IPS-NIHi11 (cell line): ENCODE data around the gene PTGFR.

Experiments used
- DNase-seq: peaks from one replicate; pipeline ENCODE4 v3.0.0; 2012; ENCODE audit warnings: mixed read lengths, low spot score

The PTGFR gene

DNA sequence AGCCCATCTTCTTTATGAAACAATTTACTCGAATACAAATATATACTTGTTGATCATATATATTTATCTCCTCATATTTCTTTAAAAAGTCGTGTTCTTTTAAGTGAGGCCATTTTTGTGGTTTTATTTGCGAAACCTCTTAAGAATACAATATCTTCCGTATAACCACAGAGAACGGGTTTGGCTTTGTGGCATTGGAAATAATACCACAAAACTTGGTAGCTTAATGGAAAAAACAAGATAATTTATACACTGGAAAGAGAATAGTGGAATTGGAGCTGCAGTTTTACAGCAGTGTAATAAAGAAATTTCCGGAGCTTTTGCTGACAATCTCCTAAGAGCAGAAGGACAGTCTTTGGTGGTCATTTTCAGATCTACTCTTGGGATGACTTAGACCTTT is 29.4 kb downstream of the PTGFR start:
- no peak for DNase-seq

GRCh38 chr1:78520843-78521242 is 30.1 kb downstream of the PTGFR start:
- no peak for DNase-seq

DNA sequence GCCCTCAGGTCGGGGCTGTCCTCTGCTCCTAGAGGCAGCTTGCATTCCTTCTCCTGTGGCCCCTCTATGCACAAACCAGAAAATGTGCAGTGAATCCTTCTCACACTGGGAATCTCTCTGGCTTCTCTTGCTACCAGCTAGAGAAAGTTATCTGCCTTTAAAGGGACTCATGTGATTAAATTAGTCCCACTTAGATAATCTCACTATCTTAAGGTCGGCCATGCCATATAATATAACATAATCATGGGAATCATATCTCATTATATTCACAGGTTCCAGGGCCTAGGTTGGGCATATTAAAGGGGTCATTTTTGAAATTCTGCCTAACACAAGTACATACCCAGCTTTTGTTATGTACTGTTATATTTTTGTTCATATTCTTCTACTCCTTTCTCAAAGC is 31.4 kb downstream of the PTGFR start:
- no peak for DNase-seq

DNA sequence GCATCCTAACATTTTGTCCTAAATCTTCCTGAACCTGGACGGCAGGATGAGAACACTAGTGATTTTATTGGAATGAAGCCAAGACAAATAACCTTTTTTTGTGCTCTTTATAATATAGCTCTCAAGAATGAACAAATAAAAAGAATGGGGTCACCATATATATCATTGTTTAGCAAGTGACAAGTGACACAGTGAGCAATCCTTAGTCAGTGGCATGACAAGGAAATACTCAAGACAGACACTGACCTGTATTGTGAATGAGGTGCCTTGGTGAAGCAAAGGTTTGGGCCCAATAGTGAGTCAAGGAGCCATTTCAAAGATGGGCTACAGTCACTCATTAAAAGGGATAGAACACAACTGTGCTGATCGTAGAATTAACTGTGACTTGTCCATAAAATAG is 35.7 kb downstream of the PTGFR start:
- DNase-seq: no peak

DNA sequence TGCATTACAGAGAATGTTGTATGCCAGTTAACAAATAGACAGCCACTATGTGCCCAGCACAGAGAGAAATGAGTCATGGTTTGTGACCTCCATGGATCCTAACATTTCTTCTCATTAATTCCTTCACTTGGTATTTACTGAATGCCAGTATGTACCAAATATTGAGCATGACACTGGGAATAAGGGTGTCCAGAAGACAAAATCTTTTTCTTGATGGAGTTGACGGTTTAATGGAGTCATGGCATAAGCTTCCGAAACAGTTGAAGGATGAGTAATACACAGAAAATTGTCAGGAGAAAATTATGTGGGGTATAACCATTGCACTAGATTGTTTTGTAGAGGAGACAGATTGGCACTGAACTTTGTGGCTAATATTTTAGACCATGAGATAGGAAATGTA is 36.9 kb downstream of the PTGFR start:
- DNase-seq: no peak

DNA sequence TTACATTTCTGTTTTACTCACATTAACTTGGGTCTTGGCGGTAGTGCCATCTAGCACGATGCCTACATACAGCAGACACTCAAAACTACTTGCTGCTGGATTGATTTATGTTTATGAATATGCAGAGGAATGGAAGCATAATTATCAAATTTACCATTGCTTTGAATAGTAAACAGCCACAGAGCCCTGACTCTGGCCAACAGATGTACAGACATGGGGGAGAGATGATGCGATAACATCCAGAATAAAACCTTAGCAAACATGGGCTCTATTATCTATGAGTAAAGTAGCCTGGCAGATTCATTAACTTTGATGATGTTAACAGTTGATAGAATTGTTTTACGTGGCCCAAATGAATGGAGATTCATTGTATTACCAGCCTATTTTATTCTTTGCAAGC is 42.8 kb downstream of the PTGFR start:
- no peak for DNase-seq

DNA sequence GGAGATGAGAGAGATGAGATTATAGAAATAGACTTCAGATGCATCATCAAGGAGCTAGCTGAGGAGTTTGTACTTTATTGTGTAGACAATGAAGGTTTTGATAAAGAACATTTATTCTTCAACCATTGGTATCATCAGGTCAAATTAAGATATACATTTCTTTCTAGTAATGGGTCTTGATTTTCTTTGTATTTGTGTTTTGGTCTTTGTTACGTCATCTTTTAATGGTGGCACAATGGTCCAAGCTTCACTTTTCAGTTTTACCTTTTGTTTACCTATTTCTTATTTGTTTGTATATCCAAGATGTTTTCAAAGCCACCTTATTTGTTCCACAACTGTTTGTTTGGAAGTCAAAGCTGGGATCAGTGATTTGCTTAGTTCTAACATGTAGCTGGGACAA is 44.5 kb downstream of the PTGFR start:
- no peak for DNase-seq

DNA sequence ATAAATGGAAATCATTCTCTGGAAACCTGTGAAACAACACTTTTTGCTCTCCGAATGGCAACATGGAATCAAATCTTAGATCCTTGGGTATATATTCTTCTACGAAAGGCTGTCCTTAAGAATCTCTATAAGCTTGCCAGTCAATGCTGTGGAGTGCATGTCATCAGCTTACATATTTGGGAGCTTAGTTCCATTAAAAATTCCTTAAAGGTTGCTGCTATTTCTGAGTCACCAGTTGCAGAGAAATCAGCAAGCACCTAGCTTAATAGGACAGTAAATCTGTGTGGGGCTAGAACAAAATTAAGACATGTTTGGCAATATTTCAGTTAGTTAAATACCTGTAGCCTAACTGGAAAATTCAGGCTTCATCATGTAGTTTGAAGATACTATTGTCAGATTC is 45.7 kb downstream of the PTGFR start:
- no peak for DNase-seq

- no peak for DNase-seq
These were observed 49.3 kb downstream of the PTGFR start for GRCh38 chr1:78540048-78540447.

DNA sequence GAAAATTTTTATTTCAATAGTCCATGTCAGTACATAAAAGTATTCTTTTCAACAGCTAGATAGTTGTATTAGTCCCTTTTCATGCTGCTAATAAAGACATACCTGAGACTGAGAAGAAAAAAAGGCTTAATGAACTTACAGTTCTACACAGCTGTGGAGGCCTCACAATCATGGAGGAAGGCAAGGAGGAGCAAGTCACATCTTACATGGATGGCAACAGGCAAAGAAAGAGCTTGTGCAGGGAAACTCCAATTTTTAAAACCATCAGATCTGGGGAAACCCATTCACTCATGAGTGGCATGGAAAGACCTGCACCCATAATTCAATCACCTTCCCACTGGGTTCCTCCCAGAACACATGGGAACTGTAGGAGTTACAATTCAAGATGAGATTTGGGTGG is 50.7 kb downstream of the PTGFR start:
- DNase-seq: no peak

DNA sequence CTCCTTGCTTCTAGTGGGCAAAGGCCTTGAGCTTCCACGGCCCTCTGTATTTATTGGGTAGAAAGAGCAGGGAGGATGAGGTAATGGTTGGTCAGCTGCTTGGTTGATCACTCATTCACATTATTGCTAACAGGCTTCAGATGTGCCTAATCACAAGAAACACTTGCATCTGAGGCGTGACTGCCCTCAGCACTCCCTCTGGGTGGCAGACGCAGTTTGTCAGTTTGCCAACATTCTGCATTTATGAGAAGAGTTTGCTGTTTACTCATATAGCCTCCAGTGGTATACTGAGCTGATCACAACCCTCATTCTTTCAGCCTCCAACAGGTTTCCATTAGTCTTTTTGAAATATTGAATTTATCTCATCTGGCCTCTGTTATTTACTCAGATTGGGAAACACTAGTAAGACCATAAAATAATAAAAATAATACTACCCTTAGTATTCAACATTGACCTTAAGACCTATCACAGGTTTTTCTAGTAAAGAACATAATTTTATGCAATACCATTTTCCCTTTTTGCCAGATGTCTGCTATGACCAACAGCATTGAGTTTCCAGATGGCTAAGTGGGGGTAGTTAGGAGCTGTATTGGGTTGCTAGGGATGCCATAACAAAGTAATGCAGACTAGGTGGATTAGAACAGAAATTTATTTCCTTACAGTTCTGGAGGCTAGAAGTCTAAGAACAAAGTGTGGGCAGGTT is 53.3 kb downstream of the PTGFR start:
- DNase-seq: no peak

DNA sequence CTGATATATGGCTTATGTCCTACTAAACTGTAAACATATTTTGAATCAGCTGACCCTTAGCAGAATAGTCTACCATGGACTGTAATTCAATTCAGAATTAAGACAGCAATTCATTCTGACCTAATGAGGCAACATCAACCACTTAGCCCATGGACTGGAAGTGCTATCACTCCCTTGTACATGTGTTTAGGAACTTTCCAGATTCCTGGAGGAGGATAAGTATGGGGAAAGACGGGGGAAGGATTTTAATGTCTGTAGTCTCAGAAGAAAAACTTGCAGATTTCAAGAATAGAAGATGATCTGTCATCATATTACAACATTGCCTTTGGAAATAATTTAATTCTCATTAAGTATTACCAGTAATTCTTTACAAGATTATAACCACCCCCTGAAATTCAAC is 56.3 kb downstream of the PTGFR start:
- DNase-seq: no peak

- no peak for DNase-seq
These were observed 58.6 kb downstream of the PTGFR start for GRCh38 chr1:78549331-78549730.

DNA sequence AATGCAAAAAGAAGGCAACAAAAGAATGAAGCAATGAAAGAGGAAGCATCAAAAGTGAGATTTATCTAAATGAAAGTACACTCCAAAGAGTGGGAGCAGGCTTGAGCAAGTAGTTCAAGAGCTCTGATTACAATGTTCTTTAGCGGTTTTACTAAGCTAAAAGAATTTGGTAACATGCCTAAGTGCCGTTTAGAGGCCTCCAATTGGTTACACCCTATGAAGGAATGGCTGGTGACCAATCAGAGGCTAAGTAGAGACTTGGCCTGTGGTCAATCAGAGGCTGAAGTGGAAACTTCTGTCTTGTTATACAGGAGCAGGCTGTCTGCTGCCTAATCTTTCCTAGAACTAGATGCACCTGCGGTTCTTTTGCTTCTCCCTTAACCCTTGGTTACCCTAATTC is 59.1 kb downstream of the PTGFR start:
- DNase-seq: no peak

GRCh38 chr1:78553859-78554258 is 63.1 kb downstream of the PTGFR start:
- peak; percentile 29 for DNase-seq

DNA sequence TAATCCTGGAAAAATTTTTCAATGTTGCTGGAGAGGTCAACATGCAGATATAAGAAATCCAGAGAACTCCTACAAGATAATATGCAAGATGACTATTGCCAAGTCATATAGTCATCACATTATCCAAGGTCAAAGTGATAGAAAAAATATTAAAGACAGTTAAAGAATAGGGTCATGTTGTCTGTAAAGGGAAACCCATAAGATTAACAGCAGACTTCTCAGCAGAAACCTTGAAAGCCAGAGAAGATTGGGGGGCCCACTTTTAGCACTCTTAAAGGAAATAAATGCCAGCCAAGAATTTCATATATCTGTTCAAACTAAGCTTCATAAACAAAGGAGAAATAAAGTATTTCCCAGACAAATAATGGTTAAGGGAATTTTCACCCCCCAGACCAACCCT is 64.1 kb downstream of the PTGFR start:
- no peak for DNase-seq

- no peak for DNase-seq
These were observed 68.9 kb downstream of the PTGFR start for GRCh38 chr1:78559680-78560079.

DNA sequence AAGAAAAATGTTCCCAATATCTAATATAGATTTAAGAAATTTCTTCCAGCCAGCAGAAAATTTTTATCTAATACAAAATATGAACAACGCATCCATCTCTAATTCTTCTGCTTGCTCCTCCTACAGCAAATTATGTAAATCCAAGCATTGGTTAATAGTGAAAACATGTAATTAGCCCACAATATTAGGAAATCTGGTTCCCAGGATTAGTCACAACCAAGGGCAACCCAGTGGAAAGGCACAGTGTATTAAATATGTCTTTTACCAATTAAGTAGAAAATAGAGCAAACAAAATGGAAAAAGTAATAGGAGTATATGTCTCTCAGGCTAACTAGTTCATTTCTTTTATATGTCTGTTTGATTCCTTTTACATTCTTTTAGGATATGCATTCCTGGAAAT is 70.0 kb downstream of the PTGFR start:
- no peak for DNase-seq

DNA sequence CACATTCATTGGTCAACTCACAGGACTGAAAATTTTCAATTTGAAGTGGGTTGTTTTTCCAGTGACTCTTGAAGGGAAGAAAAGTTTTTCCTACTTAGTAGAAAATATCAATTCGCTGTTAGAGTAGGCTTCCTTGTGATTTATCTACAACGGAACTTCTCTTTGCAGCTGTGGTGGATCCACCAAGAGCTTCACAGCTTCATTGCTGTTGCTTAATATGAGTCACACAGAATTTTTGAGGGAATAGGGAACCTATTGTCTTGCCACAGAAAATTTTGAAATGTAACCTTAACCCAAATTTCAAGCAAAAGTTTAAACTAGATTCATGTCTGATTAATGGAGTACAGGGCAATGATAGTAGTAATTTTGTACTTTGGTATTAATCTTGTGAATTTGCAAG is 71.1 kb downstream of the PTGFR start:
- DNase-seq: no peak

DNA sequence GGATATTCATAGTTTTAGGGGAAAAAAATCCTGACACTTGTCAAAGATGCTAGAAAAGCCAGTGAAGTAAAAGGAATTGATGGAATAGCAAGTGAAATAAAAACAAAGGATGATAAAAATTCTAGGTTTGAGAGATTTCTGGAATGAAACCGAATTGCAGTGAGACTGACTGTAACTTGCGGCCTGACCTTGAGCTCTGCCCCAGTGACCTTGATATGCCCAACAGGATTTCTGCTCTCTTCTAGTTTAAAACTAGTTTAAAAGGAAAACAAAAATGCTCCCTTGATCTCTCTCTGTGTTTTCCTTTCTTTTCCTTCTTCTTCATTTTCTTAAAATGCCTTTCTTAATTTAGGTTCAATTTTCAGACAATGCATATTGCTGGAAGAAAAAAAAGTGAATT is 74.6 kb downstream of the PTGFR start:
- no peak for DNase-seq

GRCh38 chr1:78570539-78570938 is 79.8 kb downstream of the PTGFR start:
- DNase-seq: peak; percentile 11

DNA sequence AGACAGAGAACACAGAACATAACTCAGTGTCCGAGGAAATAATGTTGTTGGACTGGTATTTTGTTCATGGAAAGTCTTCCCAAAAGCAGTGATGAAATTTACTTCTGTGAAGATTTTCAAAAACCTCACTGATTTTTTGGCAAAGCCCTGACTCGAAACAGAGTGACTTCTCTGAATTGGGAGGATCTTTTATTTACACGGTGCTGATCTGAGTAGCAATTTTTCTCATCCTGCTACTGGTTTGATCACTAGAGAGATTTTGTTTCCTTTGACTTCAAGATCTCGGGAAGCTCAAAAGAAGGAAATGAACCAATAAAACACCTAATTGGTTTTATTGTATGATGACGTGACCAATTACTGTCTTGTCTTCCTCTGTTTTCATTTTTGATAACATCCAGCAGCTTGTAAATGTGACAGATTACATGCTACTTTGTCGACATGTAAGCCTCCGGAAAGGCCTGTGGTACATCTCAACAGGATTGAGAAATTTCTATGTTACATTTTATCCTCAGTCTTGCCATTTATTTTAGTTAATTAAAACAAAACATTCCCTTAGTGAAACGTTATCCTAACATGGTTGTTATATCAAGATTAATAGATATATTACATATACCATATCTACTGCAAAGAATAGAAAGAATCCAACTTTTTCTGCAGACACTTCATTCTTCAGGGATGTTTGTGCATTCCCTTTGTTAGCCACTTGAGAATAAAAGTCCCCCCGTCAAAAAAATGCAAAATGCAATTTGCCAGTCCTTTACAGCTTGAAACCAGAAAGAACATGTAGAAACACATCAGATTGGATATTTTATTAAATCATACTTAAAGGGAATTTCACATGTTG is 86.7 kb downstream of the PTGFR start:
- no peak for DNase-seq

- DNase-seq: no peak
These were observed 95.8 kb downstream of the PTGFR start for GRCh38 chr1:78586572-78586971.

- DNase-seq: no peak
These were observed 96.4 kb downstream of the PTGFR start for GRCh38 chr1:78587211-78587610.
